ENCODE results near the gene HCN4.

The HCN4 gene

DNA sequence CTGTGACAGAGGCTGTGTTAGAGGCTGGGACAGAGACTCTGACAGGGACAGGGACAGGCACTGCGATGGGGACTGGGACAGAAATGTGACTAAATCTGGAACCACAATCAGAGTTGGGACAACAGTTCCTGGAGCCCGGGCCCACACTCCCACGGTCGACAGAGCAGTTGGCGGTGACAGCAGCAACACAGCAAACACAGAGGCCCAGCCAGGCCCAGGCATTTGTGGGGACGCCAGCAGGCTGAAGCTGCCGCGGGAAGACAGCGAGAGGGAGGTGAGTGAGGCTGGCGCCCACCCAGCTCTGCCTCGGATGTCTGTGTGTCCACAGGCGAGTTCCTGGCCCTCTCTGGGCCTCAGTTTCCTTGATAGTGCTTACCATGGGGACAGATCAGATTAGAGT is 9.3 kb upstream of the HCN4 start:
- no peak for DNase-seq (ENCODE audit: low spot score)

DNA sequence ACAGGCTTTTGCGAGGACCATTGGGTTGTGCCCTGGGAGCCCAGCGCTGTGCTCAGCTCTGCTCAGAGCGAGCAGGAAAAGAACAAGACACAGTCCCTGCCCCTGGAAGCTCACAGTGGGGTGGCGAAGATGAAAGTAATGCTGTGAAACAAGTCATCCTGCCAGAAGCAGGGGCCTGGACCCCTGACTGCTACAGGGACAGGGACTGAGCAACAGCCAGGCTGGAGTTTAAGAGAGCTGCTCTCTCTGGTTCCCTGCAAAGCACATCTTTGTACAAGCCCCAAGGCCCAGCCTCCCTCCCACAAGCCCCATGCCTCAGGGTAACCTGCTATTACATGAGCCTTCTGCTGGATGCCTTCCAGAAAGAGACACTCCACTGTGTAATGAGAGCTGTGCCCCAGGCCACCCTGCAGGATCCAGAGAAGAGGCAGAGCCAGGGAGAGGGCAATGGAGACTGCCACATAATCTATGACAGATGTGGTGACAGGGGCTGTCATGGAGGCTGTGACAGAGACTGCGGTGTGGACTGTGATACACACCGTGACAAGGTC is 7.1 kb upstream of the HCN4 start:
- DNase-seq (ENCODE audit: low spot score): no peak

DNA sequence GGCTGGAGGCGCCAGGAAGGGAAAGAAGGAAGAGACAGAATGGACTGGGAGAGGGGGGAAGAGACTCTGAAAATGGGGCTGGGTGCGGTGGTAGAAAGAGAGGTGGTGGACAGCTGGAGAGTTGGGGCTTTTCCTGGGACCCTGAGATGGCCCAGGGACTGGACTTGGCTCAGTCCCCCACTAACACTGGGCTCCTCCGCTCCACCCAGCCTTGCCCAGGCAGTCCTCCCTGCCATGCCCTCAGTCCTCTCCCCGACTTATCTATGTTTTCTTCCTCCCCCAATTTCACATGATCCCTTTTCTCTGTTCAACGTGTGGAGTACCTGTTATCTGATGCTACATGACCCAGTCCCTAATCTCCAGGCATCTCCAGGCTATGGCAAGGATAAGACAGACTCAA is 6.3 kb upstream of the HCN4 start:
- DNase-seq (ENCODE audit: low spot score): no peak

- no peak for DNase-seq (ENCODE audit: low spot score)
Measured at GRCh38 chr15:73374604-73375003, 5.8 kb upstream of the HCN4 start.

DNA sequence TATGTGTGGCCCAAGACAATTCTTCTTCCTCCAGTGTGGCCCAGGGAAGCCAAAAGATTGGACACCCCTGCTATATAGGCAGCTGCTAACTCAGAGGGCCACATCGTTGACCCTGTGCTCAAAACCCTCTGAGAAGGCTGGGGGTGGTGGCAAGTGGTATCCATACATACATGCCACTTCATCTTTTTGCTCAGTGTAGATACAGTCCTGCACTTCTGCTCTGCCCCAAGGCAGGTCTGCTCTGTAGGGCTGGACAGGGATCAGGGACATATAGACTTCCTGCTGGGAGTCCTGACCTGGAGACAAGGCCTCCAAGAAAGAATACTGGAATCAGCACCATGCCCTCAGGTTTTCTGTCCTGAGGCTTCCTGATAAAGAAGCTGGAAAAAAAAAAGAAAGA is 4.5 kb upstream of the HCN4 start:
- DNase-seq (ENCODE audit: low spot score): no peak

- DNase-seq (ENCODE audit: low spot score): no peak
Measured at GRCh38 chr15:73371812-73372211, 3.1 kb upstream of the HCN4 start.

DNA sequence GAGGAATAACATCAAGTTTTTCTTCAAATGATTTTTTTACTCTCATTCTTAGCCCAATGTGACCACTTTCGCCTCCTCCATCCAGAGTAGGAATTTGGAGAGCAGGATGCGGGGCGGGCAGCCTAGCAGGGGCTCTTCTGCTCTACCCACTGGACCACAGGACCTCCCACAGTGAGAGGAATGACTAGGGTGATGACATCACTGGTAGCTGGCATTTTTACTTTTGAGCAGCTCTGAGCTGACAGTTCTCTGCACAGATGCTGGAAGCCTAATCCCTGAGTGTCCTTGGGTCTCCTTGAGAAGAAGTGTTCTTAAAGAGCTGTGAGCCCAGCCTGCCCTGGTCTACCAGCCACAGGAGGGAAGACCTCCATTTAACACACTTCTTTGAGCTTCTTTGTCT is 1.4 kb upstream of the HCN4 start:
- no peak for DNase-seq (ENCODE audit: low spot score)

- DNase-seq (ENCODE audit: low spot score): no peak
Measured at GRCh38 chr15:73369154-73369694, 466 bp upstream of the HCN4 start.

GRCh38 chr15:73367624-73368300 is 996 bp downstream of the HCN4 start:
- peak; percentile 53 for DNase-seq (ENCODE audit: low spot score)

DNA sequence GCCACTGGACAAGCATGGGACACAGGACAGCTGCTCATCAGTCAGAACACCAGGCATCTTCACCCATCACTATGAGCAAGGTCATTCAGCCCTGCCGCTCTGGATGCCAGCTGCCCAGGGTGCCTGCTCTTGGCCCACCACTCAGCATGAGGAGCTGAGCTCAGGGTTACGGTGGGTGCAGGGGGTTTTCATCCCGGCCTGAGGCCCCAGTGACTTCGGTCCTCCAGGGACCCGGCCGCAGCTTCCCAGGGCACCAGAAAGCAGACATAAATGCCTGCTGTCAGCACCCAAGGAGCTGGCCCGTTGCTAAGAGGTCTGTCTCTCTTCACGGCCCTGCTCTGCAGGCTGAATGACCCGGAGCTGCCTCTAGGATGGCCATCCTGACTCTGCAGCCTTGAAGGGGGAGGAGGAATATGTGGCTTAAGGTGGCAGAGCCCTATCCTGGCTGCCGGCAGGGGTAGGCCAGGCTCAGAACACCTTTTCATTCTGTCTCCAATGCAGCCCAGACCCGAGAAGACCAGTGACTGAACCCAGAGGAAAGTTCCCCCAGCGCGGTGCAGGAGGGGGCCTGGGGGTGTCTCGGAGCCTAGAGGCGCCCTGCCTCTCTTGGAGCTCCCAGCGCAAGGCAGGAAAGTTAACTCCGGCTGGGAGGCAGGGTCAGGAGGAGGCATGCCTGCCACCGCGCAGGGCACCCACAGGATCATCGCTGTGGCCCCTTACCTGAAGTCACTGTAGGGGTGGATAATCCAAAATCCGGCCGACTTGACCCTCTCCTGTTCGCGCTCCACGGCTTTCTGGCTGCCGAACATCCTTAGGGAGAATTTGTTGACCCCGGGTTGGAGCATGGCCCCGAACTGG is 1.8 kb downstream of the HCN4 start:
- no peak for DNase-seq (ENCODE audit: low spot score)

DNA sequence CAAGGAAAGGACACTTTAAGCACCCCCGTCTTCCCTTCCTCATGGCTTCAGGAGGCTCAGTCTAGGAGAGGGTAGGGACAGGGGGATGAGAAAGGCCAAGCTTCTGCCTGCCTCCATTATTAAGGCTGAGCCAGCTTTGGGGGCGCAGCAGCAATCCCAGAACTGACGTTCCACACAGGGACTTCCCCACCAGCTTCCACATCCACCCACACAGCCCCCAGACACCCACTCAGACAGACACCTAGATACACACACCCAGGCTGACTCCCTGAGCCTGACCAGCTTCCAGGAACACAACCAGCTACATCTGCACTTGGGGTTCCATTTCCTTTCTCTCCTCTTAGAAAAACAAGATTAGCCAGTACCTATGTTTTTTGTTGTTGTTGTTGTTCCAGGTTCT is 4.7 kb downstream of the HCN4 start:
- DNase-seq (ENCODE audit: low spot score): no peak

- no peak for DNase-seq (ENCODE audit: low spot score)
Measured at GRCh38 chr15:73362900-73363299, 5.9 kb downstream of the HCN4 start.

DNA sequence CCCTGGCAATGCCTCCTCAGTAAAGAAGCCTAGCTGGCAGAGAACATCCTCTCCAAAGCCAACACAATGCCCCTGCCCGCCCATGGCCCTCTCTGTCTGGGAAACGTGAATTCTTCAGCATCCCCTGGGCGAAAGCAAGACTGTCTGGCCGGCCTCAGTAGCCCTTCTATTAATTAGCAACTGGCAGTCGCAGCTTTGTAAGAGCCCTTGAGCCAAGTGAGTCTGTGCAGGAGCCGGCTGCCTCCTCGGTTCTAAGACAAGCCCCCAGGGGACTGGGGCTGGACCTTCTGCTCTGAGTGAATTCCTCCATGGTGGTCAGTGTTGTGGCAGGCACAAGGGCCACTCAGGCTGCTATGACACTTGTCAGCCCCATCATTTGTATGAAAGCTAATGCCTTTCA is 7.4 kb downstream of the HCN4 start:
- no peak for DNase-seq (ENCODE audit: low spot score)

DNA sequence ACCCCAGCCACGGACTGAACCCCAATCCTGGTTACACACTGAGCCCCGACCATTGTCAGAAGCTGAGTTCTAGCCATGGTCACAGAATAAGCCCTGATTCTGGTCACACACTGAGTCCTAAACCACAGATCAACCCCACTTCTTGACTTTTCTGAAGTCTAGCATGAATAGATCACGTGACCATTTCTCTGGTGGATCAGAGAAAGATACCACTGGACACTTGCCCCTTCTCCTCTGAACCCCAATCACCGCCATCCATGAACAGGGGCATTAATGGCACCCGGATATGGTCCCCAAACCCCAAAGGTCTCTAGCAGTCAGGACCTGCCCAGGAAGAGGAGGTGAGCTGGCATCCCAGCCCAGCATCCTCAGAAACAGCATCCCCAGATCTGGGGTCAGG is 9.1 kb downstream of the HCN4 start:
- DNase-seq (ENCODE audit: low spot score): no peak

DNA sequence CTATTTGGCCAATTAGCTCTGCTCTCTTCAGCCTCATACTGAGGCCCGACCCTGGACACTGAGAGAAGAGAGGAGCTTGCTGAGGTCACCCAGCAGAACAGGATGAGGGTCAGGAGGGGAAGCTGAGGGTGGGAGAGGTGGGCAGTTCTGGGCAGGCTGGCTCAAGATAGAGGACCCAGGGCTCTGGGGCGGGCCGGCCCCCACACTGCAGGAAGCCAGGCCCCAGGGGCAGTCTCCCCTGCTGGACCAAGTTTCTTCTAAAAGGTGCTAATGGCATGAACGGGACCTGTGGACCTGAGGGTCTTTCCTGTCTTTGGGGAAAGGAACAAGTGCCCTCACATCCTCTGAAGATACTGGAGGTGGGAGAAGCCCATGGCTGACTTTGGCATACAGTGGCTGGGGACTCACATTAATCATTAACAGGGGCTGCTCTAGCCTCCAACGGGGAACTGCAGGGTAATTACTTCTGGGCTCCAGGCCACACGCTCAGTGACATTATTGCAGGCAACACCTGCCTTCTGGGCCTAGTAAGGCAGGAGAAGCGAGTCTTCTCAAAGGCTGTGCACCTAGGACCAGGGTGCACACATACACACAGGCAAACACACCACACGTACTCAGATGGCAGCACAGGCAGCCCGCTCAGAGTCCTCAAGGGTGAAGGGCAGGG is 10.6 kb downstream of the HCN4 start:
- no peak for DNase-seq (ENCODE audit: low spot score)

GRCh38 chr15:73355612-73356265 is 13.0 kb downstream of the HCN4 start:
- no peak for DNase-seq (ENCODE audit: low spot score)

- no peak for DNase-seq (ENCODE audit: low spot score)
Measured at GRCh38 chr15:73354241-73354640, 14.5 kb downstream of the HCN4 start.

DNA sequence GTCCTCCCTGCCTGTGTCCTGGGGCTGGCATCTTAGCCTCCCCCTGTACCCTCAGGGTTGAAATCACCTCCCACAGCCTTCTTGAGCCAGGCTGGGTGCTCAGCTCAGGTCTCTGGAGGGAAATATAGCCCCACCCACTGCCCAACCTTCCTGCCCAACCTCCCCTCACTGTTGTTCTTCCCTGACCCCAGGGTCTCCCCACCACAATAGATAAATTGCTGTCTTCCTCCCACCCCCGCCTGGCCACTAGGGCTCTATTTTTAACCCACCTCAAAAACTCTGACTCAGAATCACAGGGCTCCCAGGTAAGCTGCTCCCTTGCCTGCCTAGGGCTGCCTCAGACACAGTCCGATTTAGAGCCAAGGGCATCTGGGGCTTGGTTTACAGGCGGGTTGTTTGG is 15.0 kb downstream of the HCN4 start:
- DNase-seq (ENCODE audit: low spot score): no peak

- peak; percentile 45 for DNase-seq (ENCODE audit: low spot score)
Measured at GRCh38 chr15:73352082-73352481, 16.7 kb downstream of the HCN4 start.

- DNase-seq (ENCODE audit: low spot score): no peak
Measured at GRCh38 chr15:73349191-73349590, 19.6 kb downstream of the HCN4 start.

- peak; percentile 44 for DNase-seq (ENCODE audit: low spot score)
Measured at GRCh38 chr15:73346735-73347312, 21.9 kb downstream of the HCN4 start.

GRCh38 chr15:73345658-73346057 is 23.1 kb downstream of the HCN4 start:
- DNase-seq (ENCODE audit: low spot score): no peak
